Activated naive CD8-positive, alpha-beta T cell treated with anti-CD3 and anti-CD28 coated beads, Interleukin-2, amount 50 U/mL, for 16 hours (primary cell): ENCODE measurements around the gene MESD.
A peak's percentile ranks its signal among the peaks of the same experiment; 100 is the strongest.

Experiments used
- DNase-seq: peaks from one replicate; pipeline ENCODE4 v3.0.0-alpha.2; 2020; ENCODE audit warnings: low read depth, low spot score

The MESD gene

DNA sequence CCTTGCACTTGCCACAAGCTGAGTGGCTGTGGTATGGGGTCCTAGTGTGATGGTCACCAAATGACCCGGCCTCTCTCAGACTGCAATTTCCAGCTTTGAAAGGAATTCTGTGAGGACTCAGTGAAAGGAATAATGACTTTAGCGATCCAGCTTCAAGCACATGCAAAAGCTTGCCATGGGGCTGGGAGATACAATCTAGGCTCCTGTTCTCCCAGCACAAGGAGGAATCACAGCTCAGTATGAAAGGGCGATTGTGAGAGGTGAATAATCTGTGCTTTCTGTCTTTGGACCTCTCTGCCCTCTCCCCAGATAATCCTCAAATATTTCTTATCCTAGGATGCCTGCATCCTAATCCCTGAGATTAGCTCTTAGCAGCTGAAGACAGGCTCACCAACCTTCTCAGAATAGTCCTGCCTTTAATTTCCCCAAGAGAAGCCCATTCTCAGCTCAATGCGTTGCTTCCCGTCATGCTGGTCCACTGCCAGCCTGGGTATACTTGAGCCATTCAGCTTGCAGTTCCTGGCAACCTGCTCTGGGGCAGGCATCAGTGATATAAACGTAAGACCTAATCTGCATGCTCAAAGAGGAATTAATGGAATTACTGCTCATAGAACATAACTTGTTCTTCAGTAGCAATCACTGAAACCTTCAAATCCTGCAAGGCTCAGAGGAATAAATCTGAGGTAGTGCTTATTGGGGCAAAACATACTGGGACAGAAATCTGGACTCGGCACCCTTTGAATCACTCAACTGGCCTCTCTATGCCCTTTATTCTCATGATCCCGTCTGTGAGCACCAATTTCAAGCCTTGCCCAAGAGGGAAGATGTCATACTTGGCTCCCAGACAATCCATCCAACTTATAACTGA lies 26.2 kb upstream of the MESD start:
- DNase-seq: no peak

GRCh38 chr15:81014446-81015093 lies 25.0 kb upstream of the MESD start:
- DNase-seq: no peak

DNA sequence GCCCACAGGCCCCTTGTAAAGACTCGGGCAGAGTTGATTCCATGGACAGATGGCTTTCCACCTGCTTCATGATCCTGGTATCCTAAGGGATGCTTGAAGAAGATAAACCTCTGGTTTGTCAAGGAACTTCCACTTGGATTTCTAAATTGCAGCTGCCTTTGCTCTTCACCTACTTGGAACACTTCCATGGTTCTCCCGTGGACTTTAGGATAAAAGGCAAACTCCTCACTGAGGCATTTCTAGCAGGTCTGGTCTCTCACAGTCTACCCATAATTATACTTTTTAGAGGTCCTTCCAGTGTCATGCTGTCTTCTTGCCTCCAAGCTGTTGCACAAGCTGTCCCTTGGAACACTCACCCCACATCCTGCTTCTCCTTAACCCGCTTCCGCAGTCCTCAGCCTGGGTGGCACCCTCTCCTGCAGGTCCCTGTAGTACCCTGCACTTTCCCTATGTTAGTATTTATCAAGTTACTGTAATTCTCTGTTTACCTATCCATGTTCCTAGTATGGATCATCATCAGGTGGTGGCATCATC lies 23.8 kb upstream of the MESD start:
- no peak for DNase-seq

DNA sequence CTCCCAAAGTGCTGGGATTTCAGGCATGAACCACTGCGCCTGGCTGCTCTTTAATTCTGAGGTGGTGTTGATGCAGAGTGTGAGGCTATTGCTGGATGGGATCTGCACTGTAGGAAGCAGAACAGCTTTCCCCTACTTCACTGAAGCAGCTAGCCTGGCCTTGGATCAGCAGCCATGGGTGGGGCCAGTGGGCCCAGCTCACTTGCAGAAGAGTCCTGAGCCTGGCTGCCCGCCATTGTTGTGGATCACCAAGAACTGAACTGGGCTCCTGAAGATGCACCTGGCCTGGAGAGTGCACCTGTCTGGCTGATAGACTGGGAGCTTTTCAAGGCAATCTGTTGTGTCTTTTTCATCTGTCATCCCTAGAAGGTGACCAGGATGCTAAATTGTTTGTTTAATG lies 23.0 kb upstream of the MESD start:
- DNase-seq: no peak

- no peak for DNase-seq
These were observed 22.0 kb upstream of the MESD start for GRCh38 chr15:81011593-81011992.

DNA sequence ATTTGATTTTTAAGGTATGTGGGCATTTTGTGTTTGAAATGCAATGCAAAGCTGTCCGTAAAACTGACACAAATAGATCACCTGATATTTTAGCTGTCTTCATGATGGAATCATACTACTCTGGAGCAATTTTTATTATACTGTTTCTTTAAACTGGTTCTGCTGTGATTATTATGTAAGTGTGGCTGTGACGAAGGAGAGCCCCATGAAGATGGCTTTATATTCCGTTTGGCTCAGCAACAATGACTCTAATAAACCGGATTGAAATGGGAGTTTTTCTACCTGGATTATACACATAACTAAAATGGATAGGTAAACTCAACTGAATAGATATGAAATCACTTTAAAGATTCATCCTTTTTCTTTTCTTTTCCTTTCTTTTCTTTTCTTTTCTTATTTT lies 20.5 kb upstream of the MESD start:
- DNase-seq: no peak

DNA sequence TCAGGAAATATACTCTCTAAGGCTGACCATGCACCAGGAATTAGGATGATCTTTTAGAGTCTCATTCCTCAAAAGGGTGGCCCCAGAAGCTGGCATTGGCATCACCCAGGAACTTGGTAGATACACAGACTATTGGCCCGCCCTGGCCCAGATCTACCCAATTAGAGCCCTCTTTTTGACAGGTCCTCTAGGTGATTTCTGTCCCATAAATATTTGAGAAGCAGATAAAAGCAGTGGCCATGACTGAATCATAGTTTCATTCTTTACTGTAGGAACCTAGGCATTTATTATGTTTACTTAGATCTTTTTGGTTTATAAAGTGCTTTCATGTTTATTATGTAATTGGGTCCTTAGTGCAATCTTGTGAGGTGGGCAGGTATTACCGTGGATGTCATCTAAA lies 18.7 kb upstream of the MESD start:
- DNase-seq: no peak

DNA sequence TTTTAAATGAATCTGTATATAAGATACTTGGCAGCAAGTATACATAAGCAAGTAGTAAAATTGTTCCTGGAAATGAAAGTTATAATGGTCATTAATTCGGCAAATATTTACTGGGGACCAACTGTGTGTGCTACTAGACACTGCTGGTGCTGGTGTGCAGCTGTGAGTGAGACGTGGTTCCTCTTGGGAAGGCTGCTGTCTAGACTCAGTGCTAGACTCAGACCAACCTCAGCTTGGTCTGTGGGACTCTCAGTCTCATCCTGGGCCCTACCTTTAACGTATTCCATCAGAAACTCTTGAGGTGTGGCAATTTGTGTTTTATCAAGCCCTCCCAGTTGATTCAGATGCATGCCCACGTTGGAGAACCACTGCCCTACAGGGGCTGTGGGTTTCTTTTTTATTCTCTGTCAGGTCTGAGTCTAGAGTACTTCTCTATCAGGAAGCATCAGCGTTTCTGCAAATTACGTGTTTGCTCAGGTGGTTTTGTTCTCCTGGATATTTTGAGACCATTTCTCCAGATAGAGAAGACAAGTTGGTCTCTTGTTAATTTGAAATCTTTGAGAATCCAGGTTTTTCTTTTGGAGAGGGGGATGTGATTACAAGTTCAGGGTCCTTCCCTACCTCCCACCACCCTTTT lies 17.9 kb upstream of the MESD start:
- no peak for DNase-seq

GRCh38 chr15:81006124-81006523 lies 16.5 kb upstream of the MESD start:
- DNase-seq: no peak

DNA sequence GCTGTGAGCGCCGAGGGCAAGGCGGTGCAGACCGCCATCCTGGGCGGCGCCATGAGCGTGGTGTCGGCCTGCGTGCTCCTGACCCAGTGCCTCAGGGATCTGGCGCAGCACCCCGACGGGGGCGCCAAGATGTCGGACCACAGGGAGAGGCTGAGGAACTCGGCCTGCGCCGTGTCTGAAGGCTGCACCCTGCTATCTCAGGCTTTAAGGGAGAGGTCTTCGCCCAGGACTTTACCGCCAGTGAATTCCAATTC lies 13.4 kb upstream of the MESD start:
- DNase-seq: no peak

DNA sequence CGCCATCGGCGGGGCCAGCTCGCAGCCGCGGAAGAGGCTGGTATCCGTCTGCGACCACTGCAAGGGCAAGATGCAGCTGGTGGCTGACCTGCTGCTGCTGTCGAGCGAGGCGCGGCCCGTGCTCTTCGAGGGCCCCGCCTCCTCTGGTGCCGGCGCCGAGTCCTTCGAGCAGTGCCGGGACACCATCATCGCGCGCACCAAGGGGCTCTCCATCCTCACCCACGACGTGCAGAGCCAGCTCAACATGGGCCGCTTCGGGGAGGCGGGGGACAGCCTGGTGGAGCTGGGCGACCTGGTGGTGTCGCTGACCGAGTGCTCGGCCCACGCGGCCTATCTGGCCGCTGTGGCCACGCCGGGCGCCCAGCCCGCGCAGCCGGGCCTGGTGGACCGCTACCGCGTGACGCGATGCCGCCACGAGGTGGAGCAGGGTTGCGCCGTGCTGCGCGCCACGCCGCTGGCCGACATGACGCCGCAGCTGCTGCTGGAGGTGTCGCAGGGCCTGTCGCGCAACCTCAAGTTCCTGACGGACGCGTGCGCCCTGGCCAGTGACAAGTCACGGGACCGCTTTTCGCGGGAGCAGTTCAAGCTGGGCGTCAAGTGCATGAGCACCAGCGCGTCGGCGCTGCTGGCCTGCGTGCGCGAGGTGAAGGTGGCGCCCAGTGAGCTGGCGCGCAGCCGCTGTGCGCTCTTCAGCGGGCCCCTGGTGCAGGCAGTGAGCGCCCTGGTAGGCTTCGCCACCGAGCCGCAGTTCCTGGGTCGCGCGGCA lies 12.9 kb upstream of the MESD start:
- DNase-seq: no peak

DNA sequence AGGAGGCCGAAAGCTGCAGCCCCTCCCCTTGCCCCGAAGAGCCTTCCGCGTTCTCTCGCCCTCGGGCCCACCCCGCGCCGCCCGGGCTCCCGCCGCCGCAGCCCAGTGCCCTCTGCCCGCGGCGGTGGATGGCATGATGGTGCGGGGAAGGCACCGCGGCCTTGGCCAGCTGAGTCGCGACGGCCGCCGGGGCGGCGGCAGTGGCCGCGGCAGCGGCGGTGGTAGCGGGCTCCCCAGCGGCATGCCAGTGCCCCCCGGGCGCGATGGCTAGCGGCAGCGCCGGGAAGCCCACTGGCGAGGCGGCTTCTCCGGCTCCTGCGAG lies 12.4 kb upstream of the MESD start:
- DNase-seq: no peak

DNA sequence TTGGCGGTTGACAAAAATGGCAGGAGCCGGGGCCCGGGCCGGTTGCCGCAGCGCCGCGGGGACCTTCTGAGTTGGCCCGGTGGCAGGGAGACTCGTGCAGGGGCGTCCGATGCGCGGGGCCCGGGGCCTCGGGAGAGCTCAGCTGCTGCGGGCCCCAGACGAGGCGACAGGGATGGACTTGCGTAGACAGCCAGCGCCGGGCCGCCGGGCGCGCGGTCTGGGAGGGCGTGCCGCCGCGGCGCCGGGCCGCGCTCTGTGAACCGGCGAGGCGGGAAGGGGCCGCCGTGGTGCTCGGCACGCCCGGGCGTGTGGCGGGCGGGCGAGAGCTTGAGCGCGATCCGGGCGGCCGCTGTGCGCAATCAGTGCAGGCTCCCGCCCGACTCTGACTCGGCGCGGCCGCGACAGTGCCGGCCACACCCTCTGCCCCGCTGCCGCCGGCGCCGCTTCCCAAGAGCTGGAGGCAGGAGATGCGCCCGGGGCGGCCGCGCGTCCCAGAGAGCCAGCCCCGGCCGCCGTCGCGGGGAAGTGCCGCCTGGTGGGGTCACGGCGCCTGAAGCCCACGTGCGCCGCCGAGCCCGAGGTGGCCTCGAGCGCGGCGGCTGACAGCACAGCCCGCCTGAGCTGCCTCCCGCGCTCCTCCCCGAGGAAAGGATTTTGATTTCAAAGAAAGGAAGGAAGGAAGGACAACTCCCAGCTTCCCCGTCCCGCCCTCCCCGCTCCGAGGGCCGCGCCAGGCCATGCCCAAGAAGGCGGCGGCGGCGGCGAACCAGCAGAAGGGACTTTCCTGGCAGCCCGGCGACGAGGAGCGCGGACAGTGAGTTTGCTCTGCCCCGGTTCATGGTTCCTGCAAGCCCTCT lies 11.8 kb upstream of the MESD start:
- DNase-seq: no peak

DNA sequence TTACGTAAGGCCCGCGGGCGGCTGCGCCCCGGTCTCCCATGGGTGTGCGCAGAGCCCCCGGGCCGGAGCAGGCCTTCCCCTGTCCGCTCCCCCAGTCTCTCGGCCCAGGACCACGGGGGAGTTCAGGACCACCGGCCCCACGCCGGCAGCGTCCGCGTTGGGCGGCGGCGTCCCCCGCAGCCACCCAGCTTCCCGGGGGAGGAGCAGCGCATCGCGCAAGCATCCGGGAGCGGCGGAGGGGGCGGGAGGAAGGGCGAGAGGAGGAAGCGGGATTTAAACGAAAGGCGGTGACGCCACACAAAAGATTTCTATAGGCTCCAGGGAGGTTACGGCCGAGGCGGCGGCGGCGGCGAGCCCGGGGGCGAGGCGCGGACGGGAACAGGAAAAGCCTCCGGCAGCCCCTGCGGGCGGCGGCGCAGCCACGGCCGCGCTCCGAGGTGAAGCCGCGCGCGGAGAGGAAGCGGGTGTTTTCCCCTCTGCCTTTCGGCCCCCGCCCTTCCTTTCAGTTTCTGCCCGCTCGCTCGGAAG lies 11.1 kb upstream of the MESD start, which contains the start of gene TLNRD1:
Gene TLNRD1 (plus strand): TSS at position 300 of the 528 bp plus-strand sequence. CDS start 1,349 bp downstream, outside the sequence.
- DNase-seq: peak; percentile 58

DNA sequence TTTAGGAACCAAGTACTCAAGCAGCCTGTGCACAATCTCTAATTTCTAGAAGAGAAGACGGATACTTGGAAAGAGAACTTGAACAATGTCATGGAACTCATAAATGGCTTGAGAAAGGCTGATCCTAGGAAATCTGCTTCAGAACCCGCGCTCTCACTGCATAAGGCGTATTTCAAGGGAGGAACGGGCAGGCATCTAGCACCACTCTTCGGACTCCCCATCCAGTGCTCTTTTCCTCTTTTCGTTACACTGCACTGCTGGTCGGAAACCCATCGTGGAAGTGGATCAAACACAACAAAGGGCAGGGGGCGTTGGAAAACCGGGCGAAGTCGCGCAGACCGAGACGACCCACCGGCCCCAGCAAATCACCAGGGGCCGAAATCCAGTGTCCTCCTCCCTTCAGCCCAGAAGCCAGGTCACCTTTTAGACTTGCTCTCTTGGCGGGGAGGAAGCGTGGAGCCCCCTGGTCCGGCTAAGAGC lies 10.6 kb upstream of the MESD start:
- no peak for DNase-seq

DNA sequence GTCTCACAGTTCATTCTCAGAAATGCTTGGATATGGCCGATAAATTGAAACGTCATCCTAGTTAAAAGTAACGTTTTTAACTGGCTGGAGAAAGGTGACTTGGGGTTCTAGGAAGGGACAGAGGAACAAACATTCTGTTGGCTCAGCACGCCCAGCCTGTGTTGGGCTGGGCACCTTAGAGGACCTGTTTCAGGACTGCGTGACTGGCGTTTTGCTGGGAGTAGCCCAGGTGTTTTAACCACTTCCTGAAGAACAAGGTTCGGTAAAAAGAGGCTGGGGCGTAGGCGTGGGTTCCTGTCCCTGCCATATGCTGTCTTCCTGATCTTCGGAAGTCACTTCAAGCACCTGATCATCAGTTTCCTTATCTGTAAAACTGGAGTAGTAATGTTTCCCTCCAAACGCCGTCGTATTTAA lies 10.0 kb upstream of the MESD start:
- DNase-seq: no peak

DNA sequence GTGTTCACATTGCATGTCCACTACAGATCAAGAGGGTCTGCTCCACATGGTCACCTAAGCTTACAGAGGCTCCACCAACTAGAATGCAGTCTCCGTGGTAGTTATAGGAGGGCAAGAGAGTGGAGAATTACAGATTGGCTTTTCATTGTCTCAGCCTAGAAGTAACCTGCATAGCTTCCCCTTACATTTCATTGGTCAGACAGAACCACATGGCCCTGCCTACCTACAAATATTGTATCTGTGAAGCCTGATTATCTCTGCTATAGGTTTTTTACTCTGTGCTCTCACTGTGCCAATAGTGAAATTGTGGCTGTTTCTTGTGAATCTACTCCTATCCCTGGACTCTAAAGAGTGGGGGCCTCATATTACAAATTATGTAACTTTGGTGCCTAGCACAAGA lies 8.6 kb upstream of the MESD start:
- no peak for DNase-seq

DNA sequence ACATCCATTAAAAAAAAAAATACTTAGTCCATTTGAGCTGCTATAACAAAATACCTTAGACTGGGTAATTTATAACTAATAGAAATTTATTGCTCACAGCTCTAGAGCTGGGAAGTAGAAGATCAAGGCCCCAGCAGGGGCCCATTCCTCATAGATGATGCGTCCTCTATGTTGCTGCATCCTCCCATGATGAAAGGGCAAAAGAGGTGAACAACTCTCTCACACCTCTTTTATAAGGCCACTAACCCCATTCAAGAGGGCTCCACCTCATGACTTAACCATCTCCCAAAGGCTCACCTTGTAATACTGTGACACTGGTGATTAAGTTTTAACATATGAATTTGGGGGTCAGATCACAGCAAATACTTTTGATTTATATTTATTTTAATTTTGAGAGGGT lies 8.1 kb upstream of the MESD start:
- DNase-seq: no peak

- DNase-seq: no peak
These were observed 6.6 kb upstream of the MESD start for GRCh38 chr15:80996247-80996646.

- DNase-seq: no peak
These were observed 2.8 kb upstream of the MESD start for GRCh38 chr15:80992441-80992840.

GRCh38 chr15:80992006-80992405 lies 2.4 kb upstream of the MESD start:
- DNase-seq: no peak
